D341Med (cell line): ENCODE results near the gene CENPC.
"Not testable (repeated sequence)": the region's sequence is repeated elsewhere in the genome, so short reads cannot be mapped to it uniquely, and the experiment has no call there.

Experiments used
- DNase-seq: peaks from one replicate; pipeline ENCODE4 v3.0.0; 2012; ENCODE audit warnings: low spot score

Gene CENPC

DNA sequence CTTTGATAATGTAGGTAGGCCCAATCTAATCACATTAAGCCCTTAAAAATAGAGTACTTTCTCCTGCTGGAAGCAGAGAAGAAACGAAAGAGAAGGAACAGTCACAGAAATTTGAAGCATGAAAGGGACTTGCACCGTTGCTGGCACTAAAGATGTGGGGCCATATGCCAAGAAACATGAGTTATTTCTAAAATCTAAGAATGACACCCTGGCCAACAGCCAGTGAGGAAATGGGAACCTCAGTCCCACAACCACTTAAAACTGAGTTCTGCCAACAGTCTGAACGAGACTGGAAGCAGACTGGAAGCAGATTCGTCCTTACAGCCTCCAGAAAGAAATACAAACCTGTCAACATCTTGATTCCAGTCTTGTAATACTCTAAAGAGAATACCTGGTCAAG is 70.1 kb downstream of the CENPC start:
- no peak for DNase-seq

DNA sequence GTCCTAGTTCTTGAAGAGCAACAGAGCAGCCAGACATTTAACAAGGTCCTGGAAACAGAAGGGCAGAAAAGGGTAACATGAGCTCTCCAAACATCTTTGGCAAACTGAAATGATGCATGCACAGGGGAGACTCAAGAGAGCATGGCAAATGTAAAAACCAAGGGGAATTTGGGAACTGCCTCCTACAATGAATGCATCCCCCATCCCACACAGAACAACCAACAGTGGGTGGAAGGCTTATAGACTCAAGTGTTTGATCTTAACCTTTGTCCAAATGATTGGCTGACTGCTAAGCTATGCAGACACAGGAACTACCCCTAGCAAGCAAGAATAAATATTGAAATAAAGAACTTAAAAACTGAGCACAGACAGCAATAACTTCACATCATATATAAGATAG is 74.4 kb downstream of the CENPC start:
- DNase-seq, result no peak

DNA sequence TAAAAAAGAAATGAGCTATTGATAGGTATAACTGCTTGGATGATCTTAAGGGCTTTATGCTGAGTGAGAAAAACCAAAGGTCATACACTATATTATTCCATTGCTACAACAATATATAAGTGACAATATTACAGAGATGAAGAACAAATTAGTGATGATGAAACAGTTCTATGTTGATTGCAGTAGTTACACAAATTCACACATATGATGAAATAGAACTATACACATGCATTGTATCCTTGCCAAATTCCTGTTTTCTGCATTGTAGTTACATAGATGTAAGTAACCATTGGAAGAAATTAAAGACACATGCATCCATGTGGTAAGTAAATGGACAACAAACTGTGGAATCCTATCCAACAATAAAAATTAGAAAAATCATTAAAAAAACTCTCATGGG is 76.5 kb downstream of the CENPC start:
- DNase-seq, result no peak

DNA sequence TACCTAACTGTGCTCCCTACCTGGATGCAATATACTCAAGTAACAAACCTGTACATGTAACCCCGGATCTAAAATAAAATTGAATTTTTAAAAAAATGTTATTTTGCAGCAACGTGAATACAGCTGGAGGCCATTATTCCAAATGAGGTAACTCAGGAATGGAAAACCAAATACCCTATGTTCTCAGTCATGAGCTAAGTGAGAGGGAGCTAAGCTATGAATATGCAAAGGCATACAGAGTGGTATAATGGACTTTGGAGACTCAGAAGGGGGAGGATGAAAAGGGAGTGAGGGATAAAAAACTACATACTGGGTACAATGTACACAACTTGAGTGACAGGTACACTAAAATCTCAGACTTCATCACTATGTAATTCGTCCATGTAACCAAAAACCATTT is 78.6 kb downstream of the CENPC start:
- no peak for DNase-seq

DNA sequence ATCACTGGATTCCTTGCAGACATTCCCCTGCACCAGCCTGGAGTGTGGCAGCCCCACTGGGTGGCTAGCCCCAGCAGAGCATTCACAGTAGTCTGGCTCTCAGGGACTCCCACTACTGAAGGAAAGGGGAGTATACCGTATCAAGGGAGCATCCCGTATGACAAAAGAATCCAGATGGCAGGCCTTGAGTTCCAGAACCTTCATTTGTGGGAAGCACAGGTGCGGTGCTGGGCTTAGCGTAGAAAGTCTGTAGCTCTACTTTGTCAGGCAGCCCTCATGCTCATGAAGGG is 79.6 kb downstream of the CENPC start:
- no peak for DNase-seq

DNA sequence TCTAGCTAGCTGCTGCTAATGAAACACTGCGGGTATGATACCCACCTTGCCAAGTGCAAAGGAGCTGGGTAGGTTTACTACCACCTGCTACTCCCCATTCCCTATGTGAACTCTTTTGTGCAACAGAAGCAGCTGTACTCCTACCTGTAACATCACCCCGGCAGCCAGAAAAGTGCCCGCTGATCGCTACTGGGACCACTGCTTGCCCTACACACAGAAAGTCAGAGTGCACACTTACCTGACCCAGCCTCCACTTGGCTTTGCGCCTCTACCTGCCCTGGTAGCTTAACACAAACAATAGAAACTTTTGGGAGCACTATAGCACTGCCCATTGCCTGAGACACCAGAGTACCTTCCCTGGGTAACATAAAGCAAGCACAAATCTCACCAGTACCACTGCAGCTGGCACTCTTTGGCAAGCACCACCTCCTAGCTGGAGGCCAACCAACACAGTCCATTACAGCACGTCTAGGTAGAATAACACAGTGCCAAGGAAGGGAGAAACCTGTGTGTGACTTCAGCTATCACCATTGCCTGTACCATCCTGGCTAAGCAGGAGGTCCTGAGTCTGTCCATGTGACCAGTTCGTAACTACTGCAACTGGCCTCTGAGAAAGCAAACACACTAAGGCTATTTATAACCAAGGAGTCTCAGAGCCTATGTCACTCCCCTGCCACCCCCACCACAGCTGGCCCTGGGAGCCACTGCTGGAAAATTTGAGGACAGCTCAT is 80.1 kb downstream of the CENPC start:
- DNase-seq, result no peak

DNA sequence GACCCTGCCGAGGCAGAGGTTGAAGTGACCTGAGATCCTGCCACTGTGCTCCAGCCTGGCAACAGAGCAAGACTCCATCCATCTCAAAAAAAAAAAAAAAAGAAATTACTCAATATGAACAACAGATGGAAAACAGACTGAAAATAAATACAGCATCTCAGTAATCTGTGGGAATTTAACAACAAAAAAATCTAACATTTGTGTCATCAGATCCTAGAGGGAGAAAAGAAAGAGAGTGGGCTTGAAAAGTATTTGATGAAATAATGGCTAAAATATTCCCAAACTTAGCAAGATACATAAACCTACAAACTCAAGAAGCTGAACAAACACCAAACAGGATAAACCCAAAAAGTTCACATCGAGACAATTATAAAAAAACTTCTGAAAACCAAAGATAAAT is 84.7 kb downstream of the CENPC start:
- no peak for DNase-seq

DNA sequence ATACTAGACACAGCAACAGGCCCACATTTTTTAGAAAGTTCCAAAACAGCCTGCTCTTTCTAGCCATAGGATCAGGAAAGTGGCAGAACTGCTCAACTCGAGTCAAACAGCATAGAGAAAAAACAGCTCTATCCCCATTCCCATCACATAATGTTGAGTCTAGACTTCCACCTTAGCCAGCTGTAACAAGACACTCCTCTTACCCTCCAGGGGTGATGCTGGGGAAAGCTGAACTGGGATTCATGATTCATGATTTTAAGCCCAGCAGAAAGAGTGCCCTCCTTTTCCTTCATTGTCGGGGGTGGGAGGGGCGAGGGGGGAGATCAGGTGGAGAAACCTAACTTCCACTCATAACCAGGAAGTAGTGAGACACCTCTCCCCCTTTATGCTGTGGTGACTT is 86.1 kb downstream of the CENPC start:
- DNase-seq, result no peak

DNA sequence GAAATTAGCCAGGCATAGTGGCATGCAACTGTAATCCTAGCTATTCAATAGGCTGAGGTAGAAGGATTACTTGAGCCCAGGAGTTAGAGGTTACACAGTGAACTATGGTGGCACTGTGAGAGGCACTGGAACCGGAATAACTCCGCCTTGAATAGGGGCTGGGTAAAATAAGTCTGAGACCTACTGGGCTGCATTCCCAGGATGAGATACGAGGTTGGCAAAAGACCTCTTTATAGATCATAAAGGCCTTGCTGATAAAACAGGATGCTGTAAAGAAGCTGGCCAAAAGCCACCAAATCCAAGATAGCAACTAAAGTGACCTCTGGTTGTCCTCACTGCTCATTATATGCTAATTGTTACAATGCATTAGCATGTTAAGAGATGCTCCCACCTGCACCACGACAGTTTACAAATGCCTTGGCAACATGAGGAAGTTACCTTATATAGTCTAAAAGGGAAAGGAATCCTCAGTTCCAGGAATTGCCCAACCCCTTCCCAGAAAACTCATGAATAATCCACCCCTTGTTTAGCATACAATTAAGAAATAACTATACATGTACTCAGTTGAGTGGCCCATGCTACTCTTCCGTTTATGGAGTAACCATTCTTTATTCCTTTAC is 88.6 kb downstream of the CENPC start:
- no peak for DNase-seq

DNA sequence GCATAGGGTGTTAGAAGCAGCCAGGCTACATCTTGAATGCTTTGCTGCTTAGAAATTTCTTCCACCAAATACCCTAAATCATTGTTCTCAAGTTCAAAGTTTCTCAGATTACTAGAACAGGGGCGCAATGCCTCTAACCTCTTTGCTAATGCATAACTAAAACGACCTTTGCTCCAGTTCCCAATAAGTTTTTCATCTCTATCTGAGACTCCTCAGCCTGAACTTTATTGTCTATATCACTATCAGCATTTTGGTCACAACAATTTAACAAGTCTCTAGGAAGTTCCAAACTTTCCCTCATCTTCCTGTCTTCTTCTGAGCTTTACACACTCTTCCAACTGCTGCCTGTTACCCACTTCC is 92.5 kb downstream of the CENPC start:
- DNase-seq, result not testable (repeated sequence)

DNA sequence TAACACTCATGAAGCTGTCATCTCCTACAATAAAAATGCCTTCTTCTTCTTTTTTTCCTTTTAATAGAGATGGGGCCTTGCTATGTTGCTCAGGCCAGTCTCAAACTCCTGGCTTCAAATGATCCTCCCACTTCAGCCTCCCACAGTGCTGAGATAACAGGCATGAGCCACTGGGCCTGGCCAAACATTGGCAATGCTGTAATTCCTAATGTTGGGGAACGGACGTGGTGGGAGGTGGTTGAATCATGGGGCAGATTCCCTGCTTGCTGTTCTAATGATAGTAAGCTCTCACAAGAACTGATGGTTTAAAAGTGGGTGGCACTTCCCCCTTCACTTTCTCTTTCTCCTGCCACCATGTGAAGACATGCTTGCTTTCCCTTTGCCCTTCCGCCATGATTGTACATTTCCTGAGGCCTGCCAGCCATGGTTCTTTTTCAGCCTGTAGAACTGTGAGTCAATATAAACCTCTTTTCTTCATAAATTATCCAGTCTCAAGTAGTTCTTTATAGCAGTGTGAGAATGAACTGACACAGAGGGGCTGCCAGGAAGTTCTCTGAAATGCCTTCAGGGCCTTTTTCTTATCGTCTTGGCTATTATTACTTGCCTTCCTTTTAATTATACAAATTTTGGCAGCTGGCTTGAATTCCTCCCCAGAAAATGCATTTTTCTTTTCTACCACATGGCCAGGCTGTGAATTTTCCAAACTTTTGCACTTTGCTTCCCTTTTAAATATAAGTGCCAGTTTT is 93.0 kb downstream of the CENPC start:
- no peak for DNase-seq

DNA sequence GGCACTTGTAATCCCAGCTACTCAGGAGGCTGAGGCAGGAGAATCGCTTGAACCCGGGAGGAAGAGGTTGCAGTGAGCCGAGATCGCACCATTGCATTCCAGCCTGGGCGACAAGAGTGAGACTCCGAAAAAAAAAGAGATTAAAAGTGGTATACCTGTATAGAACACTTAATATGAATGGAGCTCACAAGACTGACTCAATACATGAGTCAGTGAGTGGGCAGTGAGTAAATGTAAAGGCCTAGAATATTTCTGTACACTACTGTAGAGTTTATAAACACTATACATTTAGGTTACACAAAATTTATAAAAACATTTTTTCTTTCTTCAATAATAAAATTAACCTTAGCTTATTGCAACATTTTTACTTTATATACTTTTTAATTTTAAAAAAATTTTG is 93.8 kb downstream of the CENPC start:
- DNase-seq, result no peak

DNA sequence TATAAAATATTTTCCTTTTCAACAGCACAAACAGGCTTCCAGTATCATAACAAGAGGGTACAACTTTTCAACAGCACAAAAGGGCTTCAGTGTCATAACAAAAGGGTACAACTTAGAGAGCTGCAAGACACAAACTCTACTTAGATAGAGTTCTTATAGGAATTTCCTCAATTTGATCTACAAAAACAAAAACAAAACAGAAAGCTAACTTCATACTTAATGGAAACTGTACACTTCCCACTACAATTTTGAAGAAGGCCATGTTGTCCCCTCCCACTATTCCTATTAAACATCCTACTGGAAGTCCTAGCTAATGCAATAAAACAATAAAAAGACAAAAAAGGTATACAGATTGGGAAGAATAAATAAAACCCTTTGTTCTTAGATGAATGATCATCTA is 96.7 kb downstream of the CENPC start:
- DNase-seq, result no peak

DNA sequence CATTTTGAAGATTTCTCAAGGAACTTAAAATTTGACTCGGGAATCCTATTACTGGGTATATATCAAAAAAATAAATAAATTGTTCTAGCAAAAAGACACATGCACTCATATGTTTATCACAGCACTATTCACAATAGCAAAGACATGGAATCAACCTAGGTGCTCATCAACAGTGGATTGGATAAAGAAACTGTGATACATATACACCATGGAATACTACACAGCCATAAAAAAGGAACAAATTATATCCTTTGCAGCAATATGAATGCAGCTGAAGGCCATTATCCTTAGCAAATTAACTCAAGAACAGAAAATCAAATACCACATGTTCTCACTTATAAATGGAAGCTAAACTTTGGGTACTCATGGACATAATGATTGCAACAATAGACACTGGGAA is 97.4 kb downstream of the CENPC start:
- no peak for DNase-seq

DNA sequence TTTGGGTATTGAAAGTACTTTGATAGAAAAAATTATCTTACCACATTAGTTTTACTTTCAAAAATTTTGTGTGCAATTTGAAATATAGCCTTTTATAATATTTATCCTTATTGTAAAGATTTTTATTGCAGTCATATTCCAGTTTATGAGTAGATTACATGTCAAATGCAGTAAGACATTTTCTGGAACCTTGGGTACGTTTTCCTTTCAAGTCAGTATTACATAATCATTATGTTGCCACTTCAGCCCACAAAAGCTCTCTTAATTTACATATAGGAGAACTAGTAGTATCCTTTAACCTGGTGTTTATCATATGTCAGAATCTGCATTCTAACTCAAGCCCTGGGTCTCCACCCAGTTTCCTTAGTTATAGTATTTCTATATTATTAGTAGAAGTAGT is 98.5 kb downstream of the CENPC start:
- no peak for DNase-seq

DNA sequence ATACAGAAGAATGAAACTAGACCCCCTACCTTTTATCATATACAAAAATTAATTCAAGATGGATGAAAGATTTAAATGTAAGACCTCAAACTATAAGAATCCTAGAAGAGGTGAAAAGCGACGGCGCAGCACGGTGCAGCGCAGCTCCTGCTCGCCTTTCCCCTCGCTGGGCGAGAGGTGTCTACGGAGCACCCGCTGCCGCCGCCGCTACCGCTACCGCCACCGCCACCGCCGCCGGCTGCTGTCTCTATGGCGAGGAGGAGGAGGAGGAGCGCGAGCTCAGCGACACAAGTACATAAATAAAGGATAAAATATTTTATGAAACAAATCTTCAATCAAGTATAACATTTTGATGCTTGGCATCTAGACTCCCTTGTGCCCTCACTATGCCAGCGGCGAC is 99.4 kb downstream of the CENPC start:
- not testable (repeated sequence) for DNase-seq

DNA sequence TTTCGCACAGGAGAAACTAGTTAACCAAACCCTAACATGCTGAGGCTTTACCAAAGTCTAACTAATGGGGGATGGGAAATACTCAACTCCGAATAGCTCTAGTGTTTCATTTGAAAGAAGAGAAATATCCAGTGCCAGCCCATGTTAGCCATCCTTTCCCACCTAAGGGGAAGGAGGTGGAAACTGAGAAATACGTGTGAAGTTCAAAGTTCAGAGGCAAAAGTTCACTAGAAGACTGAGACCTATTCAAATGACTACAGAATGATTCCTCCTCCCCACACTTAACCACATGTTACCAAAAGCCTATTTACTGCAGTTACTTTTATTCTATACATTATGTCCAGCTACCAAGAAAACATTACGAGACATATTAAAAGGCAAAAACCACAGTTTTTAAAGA is 106.3 kb downstream of the CENPC start:
- no peak for DNase-seq

DNA sequence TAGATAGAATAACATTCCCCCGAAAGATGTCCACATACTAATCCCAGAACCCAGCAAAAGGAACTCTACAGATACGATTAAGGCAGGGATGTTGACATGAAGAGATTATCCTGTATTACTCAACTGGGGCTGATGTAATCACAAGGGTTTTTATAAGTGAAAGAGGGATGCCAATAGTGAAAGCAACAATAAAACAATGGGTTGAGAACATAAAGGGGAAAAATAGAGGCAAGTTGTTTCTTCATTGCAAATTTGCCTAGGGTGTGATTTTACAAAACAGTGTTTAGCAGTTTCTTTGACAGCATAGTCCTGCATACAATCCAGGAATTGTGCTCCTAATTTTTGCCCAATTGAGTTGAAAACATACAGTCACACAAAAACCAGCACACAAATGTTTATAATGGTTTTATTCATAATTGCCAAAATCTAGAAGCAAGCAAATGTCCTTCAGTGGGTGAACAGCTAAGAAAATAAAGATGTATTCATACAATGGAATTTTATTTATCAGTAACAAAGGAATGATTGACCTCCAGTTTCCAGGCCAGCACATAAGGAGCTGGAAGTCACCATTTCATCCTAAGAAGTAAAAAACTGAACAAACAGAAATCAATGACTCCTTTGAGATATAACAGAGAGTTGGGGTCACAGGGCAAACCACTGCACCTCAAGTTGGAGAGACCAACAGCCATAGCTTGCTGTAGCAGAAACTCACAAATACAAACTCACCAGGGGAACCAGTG is 107.2 kb downstream of the CENPC start:
- no peak for DNase-seq

DNA sequence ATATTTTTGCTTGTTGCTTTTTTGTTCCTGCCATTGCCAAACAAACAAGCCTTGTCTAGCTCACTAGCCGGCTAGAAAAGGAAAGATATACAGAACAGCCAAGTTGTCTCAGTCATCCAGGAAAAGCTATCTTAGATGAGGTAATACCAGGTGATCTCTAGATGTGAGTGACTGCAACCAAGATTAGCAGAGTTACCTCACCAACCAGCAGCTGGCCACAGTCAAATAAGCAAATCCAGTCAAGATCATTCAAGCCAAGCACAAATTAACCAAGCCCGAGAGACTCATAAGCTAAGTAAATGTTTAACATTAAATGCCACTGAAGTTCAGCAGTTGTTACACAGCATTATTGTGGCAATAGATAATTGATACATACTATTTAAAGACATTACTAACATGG is 108.6 kb downstream of the CENPC start:
- no peak for DNase-seq

DNA sequence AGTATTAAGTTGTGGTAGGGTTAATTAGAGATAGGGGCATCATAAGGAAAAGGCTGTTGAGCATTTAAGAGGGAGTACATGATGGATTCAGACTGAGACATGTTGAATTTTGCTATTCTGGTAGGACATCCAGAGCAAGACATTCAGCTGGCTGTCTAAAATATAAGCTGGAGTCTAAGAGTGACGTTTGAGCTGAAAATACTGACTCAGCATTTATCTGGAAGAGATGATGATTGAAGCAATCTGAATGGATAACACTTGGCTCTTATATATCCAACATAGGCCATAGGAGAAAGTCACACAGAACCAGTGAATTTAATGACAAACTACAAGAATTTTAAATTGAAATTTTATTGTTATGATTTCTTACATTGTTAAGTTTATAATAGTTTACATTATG is 114.3 kb downstream of the CENPC start:
- no peak for DNase-seq

DNA sequence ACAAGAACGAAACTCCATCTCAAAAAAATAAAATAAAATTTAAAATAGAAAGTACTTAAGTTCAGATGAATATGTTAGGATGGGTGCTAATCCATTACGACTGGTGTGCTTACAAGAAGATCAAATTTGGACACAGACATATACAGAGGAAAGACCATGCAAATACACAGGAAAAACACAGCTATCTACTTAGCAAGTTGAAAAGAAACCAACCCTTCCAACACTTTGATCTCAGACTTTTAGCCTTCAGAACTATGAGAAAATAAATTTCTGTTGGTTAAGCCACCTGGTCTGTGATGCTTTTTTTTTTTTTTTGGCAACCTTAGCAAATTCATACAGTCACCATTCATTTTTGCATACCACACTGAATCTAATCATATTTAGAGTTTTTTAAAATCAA is 116.5 kb downstream of the CENPC start:
- no peak for DNase-seq
